Stimulated activated naive CD4-positive, alpha-beta T cell (primary cell): Measurements from ENCODE around the gene ZNF407.

Experiments used
- DNase-seq, 6 experiments: peaks; one replicate each; lab custom pipeline; 2025; lab: John Stamatoyannopoulos, UW

ZNF407 gene

DNA sequence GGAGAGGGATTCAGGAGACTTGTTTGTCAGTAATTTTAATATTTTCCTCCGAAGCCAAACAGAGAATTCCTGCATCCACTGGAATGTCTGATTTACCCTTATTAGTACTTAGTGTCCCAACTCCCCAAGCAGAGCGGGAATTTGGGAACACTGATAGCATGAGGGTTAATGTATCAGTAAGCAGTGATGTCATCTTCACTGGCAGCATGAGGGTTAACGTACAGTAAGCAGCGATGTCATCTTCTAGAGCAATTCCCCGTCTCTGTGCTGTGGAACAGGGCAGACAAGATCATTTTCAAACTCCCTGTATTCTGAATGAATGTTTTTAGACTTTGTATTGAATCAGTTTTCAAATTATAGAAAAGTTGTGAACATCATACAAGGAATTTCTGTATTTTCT is 228.9 kb downstream of the ZNF407 start:
- DNase-seq, result no peak

DNA sequence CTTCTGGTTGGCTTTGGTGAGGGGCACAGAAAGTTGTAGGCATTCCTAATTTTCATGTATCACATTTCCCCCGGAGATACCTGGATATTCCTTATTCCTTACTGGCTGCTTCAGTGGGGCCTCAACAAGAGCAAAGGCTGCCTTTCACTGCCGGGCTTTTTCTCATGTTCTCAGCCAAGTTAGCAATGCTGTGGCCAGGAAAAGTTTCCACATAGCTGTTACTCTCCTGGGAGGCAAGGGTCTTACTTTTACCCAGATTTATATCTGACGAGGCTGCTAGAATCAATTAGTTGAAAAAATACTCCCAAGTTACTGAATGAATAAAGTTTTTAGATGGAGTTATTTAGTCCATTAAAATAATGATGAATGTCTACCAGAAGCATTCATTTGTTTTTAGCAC is 230.5 kb downstream of the ZNF407 start:
- DNase-seq, result no peak

- DNase-seq, result no peak
These were observed 234.0 kb downstream of the ZNF407 start for GRCh38 chr18:74831571-74832250.

DNA sequence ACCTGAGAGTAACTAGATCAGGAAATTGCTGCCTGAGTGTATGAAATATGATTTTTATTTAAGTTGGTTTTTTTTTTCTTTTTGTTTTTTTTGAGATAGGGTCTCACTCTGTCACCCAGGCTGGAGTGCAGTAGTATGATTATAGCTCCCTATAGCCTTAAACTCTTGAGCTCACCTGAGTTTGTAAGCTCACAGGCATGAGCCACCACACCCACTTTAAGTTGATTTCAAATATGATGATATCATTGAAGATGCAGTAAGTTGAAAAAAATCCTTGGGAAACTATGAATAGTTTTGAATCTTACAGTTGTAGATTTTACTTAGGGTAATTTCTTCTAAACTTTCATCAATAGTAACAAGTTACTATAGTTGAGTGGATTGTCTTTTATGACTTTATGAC is 234.7 kb downstream of the ZNF407 start:
- DNase-seq, result no peak

GRCh38 chr18:74832999-74833398 is 235.3 kb downstream of the ZNF407 start:
- no peak for DNase-seq

DNA sequence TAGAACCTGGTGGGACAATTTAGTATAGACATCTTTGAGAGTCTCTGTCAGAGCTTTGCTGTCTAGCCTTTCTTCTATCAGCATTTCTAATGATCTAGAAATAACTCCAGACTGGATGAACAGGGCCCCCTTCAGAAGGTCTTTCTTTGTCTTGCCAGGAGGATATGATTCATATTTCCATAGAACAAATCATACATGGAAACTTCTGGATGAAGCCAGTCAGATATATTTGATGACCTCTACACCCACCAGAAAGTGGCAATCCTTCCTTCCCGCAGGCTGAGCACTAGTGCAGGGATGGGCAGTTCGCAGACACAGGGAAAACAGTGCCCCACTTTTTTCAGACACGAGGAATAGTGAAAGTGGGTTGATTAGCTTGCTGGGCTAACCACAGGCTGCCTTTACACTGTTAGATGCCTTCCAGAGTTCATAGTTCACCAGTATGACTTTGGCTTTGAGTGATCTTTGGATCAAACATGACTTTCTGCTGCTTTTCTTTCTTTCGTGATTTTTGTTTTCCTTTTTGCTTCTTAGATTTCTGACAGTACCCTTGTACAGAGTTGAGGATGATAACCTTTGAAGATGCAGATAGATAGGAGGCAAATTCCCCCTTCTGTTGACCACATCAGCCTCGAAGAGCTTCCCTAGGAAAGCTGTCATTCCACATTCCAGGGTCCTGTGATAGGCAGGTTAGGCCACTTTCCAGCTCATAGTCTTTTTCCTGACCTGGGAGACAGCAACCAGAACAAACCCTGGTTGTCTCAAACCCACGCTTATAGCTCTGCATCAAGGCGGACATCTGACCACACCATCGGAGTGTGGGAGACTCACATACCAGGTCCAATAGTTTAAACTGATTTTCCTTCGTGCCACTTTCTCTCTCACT is 237.0 kb downstream of the ZNF407 start:
- DNase-seq, result no peak

DNA sequence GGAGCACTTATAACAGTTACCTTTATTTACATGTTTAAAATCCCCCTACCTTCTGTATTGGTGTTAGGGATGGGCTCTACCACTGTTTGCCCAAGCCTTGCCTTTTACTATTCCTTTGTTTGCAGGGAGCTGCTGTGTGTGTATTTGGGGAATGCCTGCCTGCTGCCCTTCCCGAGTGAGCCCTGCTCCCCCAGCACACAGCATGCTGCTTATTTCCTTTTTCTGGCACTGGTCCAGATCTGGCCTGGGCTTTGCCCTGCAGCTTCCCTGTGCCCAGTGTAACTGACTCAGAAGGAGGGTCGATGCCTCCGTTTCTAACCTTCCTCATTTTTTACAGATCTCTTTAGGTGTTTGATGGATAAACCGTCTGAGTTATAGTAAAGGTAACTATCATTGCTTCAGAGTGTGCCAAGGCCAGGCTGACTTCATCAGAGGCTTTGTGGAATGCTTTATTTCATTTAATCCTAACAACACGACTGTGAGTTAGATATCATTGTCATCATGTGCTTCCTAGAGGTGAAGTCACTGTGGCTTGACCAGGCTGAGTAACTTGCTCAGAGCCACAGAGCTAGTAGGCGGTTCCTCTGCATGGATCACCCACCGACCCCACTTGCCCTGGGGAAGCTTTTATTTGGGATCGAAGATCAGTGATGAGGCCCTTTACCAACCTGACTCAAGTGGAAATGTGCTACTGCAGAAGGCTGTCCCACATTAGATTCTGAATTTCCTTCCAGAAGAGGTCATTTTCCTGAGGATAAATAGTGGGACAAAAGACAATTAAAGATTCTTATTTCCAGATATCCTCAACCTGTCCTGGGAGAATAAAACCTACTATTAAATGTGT is 238.8 kb downstream of the ZNF407 start:
- no peak for DNase-seq

DNA sequence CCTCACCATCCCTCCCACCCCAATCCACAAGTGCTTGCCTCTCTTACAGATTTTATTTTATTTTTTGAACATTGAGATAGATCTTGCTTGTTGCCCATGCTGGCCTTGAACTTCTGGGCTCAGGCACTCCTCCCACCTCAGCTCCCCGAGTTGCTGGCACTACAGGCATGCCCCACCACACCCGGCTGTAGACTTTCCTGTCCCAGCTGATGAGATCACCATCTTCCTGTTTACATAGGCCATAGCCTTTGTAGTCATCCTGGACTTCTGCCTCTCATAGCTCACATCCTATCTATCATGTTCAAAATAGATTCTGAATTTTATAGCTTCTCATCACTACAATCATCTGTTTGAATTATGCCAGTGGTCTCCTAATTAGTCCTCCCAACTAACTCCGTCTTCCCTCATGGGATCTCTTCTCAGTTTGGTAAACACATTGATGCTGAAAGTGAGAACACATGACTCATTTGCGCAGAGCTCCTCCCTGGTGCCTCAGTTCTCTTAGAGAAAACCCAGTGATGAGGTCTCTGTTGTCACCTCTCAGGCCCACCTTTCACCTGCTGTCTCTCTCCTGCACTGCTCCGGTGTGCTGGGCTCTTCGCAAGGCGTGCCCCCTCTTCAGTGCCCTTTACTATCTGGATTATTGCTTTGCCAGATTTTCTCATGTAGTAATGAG is 243.0 kb downstream of the ZNF407 start:
- DNase-seq, result no peak

- DNase-seq, result no peak
These were observed 243.6 kb downstream of the ZNF407 start for GRCh38 chr18:74841248-74841647.

DNA sequence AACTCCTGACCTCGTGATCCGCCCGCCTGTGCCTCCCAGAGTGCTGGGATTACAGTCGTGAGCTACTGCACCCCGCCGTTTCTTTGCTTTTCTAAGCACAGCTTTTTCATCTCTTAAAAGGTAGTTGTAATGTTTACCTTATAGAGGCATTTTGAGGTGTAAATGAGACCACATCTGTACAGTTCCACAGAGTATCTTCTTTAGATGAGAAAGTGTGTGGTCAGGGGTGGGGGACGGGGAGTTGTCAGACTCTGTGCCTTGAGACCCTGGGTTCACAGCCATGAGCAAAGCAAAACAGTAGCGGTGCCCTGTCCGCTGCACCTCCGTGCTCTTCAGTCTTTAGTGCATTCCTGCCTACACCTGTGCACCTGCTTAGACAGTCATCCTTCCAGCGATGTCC is 251.6 kb downstream of the ZNF407 start:
- no peak for DNase-seq

DNA sequence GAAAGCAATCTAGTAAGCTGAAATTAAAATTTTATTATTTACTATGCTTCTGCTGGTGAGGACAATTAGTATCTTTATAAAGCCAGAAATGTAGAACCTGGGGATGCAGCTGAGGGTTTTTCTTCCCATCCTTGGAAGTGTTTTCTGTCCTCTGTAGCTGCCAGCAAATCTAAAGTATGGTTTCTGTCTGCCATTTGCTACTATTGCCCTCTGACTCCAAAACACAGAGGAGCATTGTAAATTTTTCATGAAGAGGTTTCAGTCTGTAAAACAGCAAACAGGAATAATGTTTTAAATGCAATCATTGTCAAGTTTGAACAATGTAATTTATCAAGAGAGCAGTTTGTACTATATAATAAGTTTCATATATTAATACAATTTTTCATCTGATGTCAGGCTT is 258.8 kb downstream of the ZNF407 start:
- DNase-seq, result no peak

GRCh38 chr18:74856928-74857327 is 259.3 kb downstream of the ZNF407 start:
- no peak for DNase-seq

DNA sequence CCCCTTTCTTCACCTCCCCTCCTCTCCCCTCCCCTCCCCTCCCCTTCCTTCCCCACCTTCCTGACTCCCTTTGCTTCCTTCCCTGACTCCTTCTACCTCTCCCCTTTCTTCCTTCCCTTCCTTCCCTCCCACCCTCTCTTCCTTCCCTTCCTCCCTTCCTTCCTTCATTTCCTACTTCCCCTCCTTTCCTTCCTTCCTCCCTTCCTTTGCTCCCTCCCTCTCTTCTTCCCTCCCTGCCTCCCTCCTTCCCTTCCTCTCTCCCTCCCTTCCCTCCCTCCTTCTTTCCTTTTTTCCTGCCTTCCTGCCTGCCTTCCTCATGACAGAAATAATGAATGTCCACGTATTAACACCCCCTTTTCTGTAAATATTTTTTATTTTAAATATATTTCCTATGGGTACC is 260.2 kb downstream of the ZNF407 start:
- no peak for DNase-seq

- DNase-seq, result no peak
These were observed 263.5 kb downstream of the ZNF407 start for GRCh38 chr18:74861154-74861553.

DNA sequence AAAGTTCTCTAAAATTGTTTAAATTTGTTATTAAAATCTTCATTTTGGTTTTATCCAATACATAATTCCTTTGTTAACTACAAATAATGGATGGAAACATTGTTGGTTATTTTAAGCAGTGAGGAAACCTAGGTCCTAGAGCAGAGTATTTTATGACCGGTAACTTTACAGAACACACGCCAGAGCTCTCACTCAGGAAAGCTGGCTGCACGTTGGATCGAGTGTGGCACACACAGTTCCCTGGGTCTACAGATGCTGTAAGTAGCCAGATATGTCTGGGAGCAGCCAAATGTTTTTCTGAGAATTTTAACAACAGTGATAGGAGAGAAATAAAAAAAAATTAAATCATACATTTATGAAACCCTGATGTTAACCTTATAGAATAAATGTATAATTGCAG is 264.4 kb downstream of the ZNF407 start:
- DNase-seq, result no peak

GRCh38 chr18:74866577-74866976 is 268.9 kb downstream of the ZNF407 start:
- DNase-seq, result no peak

- no peak for DNase-seq
These were observed 270.8 kb downstream of the ZNF407 start for GRCh38 chr18:74868461-74868860.

- DNase-seq, result no peak
These were observed 272.5 kb downstream of the ZNF407 start for GRCh38 chr18:74869904-74870863.

DNA sequence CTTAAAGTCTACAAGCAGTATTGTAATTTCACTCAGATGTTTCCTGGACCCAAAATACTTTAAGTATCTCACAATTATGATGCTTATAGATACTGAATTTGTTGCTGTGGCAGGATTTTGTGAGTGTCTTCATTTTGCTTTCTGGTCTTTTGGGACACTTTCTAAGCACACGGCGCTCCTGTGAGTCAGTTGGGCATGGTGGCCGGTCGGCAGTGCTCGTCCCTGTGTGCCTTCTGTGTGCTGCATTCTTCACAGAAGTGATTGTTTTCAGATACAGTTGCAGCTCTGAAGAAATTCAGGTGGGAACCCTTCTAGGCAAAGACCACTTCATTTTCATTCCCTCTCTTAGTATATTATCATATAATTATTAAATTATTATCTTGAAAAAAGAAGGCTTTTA is 273.3 kb downstream of the ZNF407 start:
- DNase-seq, result no peak

DNA sequence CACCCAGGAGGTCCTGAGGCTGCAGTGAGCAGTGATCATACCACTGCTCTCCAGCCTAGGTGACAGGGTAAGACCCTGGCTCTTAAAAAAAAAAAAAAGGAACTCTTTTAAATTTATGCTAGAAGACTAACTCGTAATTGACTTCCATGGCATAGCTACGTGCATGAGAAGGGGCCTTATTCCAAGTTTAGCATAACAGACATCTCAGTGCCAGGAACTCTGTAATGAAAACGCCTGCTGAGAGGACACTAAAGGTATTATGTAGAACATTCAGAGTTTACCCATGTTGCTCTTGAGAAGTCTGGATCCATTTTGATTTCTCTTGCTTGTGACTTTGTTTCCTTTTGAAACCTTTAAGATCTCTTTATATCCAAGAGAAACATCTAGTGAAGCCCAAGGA is 276.0 kb downstream of the ZNF407 start:
- DNase-seq, result no peak

- DNase-seq, result no peak
These were observed 276.7 kb downstream of the ZNF407 start for GRCh38 chr18:74874351-74874750.
